Measurements from ENCODE around the gene TOX2.

- TF ChIP-seq SPI1 (IDR thresholded peaks at IDR 0.05; ENCODE audit: low read depth, low read length) (no peak), POLR2A (IDR thresholded peaks at IDR 0.05; ENCODE audit: low read depth, low read length) (no peak), TAF1 (IDR thresholded peaks at IDR 0.05; ENCODE audit: low read depth, low read length) (no peak), POLR2AphosphoS5 (IDR thresholded peaks at IDR 0.05; ENCODE audit: low read depth, low read length) (no peak)
Observed at GRCh38 chr20:43916073-43916880, 1.6 kb downstream of the TOX2 start.

All from GM12891 (cell line).